AG09319 (cell line): ENCODE results near the gene KCNMB4.

Experiments
- DNase-seq: peaks from one replicate; pipeline ENCODE4 v3.0.0-alpha.2; 2010; ENCODE audit warnings: low read depth; ENCODE audit errors: extremely low read depth
- CTCF ChIP-seq: IDR thresholded peaks from 2 replicates; pipeline ENCODE4 v1.5.1; 2011; ENCODE audit warnings: low read depth, mild to moderate bottlenecking, inconsistent platforms, low read length, moderate library complexity

The KCNMB4 gene

GRCh38 chr12:70456953-70457352, 90.9 kb downstream of the KCNMB4 start:
- no peak for DNase-seq
- no peak for TF ChIP-seq CTCF

GRCh38 chr12:70459786-70460185, 93.7 kb downstream of the KCNMB4 start:
- no peak for TF ChIP-seq CTCF
- no peak for DNase-seq

- DNase-seq: no peak
- no peak for TF ChIP-seq CTCF
Measured at GRCh38 chr12:70463997-70464396, 97.9 kb downstream of the KCNMB4 start.

GRCh38 chr12:70466753-70467152, 100.7 kb downstream of the KCNMB4 start:
- TF ChIP-seq CTCF: no peak
- no peak for DNase-seq

GRCh38 chr12:70467476-70467875, 101.4 kb downstream of the KCNMB4 start:
- DNase-seq: no peak
- no peak for TF ChIP-seq CTCF

GRCh38 chr12:70467918-70468733, 102.0 kb downstream of the KCNMB4 start:
- TF ChIP-seq CTCF: no peak
- no peak for DNase-seq

GRCh38 chr12:70468741-70469140, 102.7 kb downstream of the KCNMB4 start:
- TF ChIP-seq CTCF: no peak
- no peak for DNase-seq
